GM21529 (cell line): ENCODE data around the gene TMEM217.

ENCODE experiments used
- ATAC-seq: cut with Tn5 transposase; IDR thresholded peaks from one replicate; pipeline ENCODE4 v1.9.1; 2021; ENCODE audit not compliant: unreplicated experiment

TMEM217 gene

GRCh38 chr6:37280162-37280887 lies 22.4 kb upstream of the TMEM217 start:
- ATAC-seq = no peak

GRCh38 chr6:37279366-37280134 lies 21.6 kb upstream of the TMEM217 start:
- ATAC-seq = no peak

GRCh38 chr6:37277001-37277409 lies 19.1 kb upstream of the TMEM217 start:
- ATAC-seq = no peak

GRCh38 chr6:37275350-37275749 lies 17.4 kb upstream of the TMEM217 start:
- ATAC-seq = no peak

GRCh38 chr6:37273690-37274089 lies 15.7 kb upstream of the TMEM217 start:
- no peak for ATAC-seq

- ATAC-seq = no peak
Observed at GRCh38 chr6:37272834-37273566, 15.1 kb upstream of the TMEM217 start.

- ATAC-seq = no peak
Observed at GRCh38 chr6:37269105-37269504, 11.2 kb upstream of the TMEM217 start.

- no peak for ATAC-seq
Observed at GRCh38 chr6:37265860-37266259, 7.9 kb upstream of the TMEM217 start.

GRCh38 chr6:37265001-37265400 lies 7.1 kb upstream of the TMEM217 start:
- no peak for ATAC-seq

GRCh38 chr6:37262446-37263026 lies 4.6 kb upstream of the TMEM217 start:
- no peak for ATAC-seq

GRCh38 chr6:37261198-37261597 lies 3.3 kb upstream of the TMEM217 start:
- ATAC-seq = no peak

- no peak for ATAC-seq
Observed at GRCh38 chr6:37260444-37260843, 2.5 kb upstream of the TMEM217 start.

GRCh38 chr6:37260040-37260439 lies 2.1 kb upstream of the TMEM217 start:
- ATAC-seq = no peak

- no peak for ATAC-seq
Observed at GRCh38 chr6:37259191-37259590, 1.2 kb upstream of the TMEM217 start.

- ATAC-seq = no peak
Observed at GRCh38 chr6:37258405-37259105, 611 bp upstream of the TMEM217 start.

GRCh38 chr6:37257320-37257633 lies 667 bp downstream of the TMEM217 start:
- ATAC-seq = no peak

- ATAC-seq = no peak
Observed at GRCh38 chr6:37256692-37257319, 1.1 kb downstream of the TMEM217 start.

GRCh38 chr6:37254881-37255280 lies 3.1 kb downstream of the TMEM217 start:
- no peak for ATAC-seq

- ATAC-seq = no peak
Observed at GRCh38 chr6:37253486-37254007, 4.4 kb downstream of the TMEM217 start.

- no peak for ATAC-seq
Observed at GRCh38 chr6:37251211-37251780, 6.6 kb downstream of the TMEM217 start.
